HL-60 (cell line): ENCODE data around the gene AK8.

Experiments used
- CTCF ChIP-seq: IDR thresholded peaks from one replicate; pipeline ENCODE4 v1.5.1; 2011; ENCODE audit warnings: low read length, control low read depth, inconsistent platforms; ENCODE audit not compliant: insufficient read depth
- GABPA ChIP-seq: IDR thresholded peaks from 2 replicates; pipeline ENCODE4 v1.6.1; 2012; ENCODE audit warnings: low read depth
- POLR2AphosphoS5 ChIP-seq: IDR thresholded peaks from 2 replicates; pipeline ENCODE4 v1.6.1; 2012; ENCODE audit warnings: low read depth
- REST ChIP-seq: IDR thresholded peaks from 2 replicates; pipeline ENCODE4 v1.6.1; 2012; ENCODE audit warnings: low read depth; ENCODE audit not compliant: insufficient replicate concordance

GRCh38 chr9:132866898-132867297, 11.2 kb downstream of the AK8 start:
- TF ChIP-seq REST (no peak), CTCF (no peak), POLR2AphosphoS5 (no peak), GABPA (no peak)
